HG02678 (cell line): ENCODE data around the gene SERPINI1.
"Not testable (repeated sequence)": the region's sequence is repeated elsewhere in the genome, so short reads cannot be mapped to it uniquely, and the experiment has no call there.

Experiments used
- ATAC-seq: cut with Tn5 transposase; IDR thresholded peaks from one replicate; pipeline ENCODE4 v1.9.1; 2021; ENCODE audit warnings: mild to moderate bottlenecking, moderate library complexity; ENCODE audit not compliant: unreplicated experiment

Gene SERPINI1

DNA sequence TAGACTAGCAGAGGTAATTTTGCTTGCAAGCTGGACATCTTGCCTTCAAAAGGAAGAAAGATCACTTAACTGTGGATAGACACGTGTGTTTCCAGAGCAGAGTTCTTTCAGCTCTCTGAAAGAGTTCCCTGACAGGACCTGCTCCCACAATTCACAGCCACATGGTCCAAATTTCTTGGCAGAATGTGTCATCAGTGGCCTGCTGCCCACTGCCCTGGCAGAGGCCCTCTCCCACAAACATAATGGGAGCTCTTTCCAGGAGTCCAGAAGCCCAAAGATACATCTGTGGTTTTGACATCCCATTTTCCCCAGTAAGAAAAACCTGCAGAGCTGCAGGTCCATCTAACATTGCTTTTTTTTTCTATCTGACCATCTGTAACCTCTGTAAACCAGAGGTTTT lies 48.3 kb downstream of the SERPINI1 start:
- ATAC-seq = no peak

DNA sequence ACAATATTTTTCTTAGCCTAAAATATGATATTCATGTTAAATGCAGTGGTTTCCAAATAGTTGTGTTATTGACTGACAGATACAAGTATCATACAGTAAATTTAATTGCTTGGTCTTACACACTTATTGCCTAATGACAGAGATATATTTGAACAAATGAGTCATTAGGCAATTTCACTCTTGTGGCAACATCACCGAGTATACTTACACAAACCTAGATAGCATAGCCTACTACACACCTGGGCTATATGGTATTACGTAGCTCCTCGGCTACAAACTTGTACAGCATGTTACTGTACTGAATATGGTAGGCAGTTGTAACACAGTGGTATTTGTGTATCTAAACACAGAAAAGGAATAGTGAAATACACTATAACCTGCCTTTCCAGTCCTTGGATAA lies 50.3 kb downstream of the SERPINI1 start:
- ATAC-seq = no peak

DNA sequence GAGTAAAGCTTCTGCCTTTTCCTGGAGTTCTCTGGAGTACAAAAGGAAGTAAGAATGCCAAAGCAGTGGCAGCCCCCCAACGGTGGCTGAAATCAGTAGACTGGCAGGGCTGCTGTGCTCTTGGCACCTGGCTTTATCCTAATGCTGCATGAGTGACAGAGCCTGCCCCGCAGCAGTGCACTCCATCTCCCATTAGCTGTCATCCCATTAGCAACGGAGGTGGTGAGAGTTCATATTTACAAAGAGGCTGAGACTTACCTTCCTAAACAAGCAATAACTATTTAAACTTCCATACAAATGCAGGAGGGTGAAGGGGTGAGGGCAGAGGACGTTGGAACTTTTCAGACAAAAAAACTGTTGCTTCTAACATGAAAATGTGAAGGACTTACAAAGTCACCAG lies 51.9 kb downstream of the SERPINI1 start:
- ATAC-seq = no peak

DNA sequence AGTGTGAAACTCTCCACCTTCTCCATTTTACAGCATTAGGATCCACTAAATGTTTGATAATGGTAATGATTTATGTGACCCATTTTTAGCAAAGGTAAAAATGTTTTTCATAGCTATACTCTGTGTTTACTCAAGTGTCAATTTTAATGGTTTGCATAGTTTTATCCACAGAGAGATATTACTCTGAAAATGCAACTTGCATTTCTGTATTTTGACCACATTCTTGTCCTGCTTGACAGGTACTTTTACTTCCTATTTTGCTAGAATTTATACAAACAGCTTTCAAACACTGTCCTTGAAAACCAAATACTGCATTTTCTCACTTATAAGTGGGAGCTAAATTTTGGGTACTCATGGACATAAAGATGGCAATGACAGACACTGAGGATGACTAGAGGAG lies 62.9 kb downstream of the SERPINI1 start:
- no peak for ATAC-seq

DNA sequence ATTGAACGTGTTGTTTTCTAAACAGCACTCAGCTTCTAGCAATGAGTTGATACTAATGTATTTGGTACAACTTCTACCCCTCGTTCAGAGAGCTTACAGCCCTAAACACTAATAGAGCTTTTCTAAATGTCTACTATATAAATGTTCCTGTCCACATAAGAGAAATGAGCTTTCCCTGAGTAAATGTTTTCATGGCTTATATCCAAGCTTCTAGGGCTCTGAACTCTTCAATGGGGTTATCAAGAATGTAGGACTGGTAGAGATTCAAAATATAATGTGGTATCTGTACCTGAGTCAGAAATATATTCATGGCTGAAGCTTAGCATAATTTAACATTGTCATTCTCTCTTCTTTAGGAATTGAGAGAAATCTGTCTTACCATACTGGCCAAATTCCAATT lies 73.4 kb downstream of the SERPINI1 start:
- no peak for ATAC-seq

DNA sequence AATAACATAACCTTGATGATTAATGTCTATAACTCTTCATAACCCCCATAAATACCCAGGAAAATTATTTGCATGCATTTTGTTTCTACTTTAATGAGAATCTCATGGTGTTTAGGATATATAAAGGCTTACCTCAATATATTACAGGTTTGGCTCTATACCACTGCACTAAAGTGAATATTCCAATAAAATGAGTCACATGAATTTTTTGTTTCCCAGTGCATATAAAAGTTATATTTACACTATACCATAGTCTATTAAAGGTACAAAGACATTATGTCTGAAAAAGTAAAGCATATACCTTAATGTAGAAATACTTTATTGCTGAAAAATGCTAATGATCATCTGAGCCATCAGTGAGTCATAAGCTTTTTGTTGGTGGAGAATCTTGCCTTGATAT lies 74.7 kb downstream of the SERPINI1 start:
- ATAC-seq = no peak

DNA sequence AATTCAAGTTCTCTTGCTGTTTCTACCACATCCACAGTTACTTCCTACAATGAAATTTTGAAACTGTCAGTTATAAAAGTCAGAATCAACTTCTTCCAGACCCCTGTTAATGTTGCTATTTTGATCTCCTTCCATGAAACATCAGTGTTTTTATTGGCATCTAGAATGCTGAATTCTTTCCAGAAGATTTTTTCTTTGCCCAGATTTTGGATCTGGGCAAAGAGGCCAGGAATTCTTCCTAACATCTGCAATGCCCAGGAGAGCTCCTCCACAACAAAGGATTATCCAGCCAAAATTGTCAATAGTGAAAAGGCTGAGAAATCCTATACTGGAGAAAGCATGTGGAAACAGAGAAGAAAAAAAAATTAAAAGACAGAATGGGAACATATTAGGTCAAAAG lies 75.5 kb downstream of the SERPINI1 start:
- no peak for ATAC-seq

DNA sequence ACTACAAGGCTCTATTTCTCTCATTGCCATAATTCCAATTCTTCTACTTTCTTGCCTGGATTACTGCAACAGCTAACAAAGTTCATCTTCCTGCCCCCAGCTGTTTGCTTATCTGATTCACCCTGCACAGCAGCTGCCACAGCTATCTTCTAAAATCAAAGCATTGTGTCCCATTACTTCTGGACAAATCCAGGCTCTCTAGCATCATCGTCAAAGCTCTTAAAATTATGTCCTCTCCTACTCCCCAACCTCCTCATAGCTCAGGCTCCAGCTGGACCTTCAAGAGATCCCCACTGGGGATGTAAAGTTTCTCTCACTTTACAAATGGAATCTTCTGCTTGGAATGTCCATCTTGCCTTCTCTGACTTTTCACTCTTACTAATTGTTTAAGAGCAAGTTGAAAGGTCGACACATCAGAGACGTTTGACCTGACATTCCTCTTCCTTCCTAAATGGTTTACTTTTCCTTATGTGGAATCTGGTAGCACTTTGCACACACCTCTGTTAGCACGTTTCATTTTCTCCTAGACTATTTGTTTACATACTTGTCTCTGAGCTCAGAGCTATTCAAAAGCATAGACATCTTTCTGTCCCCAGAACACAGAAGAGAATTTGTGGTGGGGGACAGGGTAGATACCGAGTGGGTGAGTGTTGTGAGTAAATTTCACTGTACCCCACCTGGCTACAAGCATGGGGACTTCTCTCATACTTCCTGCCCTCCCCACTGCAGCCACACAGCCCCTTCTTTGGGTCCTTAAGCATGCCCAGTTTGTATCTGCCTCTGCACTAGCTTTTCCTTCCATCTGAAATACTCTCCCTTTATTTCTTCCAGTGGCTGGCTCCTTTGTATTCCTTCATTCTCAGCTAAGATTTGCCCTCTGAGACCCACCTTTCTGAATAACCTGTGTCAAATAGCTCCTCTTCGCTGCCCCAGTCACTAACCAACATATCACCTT lies 77.9 kb downstream of the SERPINI1 start:
- ATAC-seq = no peak

DNA sequence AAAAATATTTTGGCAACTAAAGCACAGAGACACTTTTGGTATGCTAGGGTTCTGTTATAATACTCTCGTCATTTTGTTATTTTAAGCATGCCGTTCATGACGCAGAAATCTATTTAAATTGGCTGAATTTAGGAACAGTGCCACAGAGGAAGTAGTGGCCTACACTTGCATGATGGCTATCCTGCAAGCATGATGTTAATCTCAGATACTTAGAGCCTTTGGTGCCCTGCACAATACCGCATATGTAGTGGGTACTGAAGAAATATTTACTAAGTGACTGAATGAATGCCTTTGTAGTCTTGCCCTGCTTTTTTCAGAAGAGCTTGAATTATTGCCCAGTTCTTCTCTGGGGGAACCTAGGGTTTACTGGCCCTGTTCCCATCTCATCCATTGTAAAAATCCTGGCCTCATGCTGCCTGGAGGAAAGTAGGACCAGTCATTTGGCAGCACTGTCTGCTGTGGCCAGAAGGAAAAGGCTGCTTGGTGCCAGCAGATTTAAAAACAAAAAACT lies 79.0 kb downstream of the SERPINI1 start:
- ATAC-seq = no peak

DNA sequence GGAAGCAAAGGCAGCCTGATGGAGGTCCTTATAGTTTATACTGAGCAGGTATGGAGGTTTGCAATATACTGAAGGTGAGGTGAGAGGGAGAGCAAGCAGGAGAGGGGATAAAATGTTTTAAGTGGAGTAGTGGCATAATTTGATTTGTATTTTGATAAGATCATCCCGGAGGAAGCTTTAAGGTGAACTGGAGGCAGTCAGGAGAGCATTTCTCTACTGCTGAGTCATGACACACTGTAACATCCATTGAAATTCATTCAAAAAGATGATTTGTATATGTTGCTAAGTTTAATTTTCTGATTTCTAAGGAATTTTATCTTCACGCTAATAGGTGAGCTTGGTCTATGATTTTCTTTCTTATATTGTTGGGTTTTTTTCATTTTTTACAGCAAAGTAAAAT lies 81.4 kb downstream of the SERPINI1 start:
- no peak for ATAC-seq

DNA sequence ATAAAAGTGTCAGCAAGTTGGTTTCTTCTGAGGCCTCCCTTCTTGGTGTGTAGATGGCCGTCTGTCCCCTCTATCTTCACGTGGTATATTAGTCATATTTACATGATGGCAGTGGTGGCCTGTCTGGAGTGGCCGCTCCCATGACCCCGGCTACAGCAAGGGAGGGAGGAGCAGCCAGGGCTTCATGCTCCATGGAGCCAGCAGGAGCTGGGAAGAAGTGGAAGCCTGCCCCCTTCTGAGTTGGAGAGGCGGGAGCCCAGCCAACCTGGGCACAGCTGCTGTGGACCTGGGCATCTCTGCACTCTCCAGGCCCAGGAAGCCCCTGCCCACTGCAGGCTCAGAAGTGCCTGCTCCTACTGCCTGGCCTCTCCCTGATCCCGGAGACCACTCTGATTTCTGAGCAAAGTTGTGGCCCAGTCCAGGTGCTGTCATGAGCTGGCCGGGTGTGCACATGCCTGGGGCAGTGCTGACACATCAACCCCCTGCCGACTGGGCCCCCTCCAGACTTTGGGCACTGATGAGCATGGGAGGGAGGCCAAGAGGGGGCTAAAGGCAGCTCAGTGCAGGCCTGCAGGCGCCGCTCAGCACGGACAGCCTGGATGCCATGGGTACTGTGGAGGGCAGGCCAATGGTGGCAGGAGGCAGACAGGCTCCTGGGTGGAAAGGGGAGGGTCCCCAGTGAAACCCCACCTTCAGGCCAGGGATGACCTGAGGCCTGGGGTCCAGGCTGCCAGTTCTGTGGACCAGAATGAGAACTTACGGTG lies 84.8 kb downstream of the SERPINI1 start:
- ATAC-seq = no peak

DNA sequence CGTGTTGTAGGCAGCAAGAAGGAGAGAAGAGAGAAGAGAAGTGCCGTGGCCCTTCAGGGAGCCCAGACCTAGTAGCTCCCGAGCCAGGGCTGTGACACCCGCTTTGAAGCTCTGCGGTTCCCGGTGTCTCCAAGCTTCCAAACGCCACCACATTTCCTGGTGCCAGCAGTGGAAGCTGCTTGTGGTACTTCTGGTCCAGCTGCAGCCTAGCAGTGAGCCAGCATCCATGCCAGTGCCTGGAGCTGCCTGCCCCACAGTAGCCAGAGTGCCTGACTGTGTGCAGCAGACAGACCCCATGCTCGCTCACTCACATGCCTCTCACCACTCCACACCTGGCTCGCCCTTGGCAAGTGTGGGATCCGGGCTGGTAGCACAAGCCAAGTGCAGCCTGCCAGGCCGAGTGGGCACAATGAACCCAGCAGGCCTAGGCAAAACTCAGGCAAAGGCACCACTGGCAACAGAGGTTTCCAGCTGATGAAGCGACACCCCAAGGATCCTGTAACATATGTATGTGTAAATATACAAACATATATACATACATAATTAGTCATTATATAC lies 85.8 kb downstream of the SERPINI1 start:
- no peak for ATAC-seq

DNA sequence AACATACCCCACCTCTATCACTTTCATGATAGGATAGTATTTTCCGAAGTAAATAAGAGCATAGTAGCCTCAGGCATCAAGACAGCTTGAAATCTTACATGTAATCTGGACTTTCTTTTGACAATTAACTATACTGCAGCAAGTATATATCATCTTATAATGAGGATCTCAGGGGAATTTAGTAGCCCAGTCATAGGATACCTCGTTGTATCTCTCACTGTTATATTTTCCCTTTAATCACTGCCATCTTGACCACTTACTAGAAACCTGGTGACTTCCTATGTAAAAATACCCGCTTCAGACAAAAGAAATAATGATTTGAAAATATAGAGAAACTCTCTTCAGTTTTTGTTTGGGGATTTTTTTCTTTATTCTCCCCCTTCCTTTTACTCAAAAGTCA lies 88.2 kb downstream of the SERPINI1 start:
- no peak for ATAC-seq

DNA sequence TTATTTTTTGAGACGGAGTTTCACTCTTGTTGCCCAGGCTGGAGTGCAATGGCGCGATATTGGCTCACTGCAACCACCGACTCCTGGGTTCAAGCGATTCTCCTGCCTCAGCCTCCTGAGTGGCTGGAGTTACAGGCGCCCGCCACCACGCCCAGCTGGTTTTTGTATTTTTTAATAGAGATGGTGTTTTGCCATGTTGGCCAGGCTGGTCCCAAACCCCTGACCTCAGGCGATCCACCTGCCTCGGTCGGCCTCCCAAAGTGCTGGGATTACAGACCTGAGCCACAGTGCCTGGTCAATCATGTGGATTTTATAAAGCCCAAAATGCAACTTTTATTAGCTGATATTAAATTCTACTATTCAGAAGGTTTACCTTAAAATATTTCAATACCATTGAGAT lies 92.1 kb downstream of the SERPINI1 start:
- ATAC-seq = not testable (repeated sequence)

DNA sequence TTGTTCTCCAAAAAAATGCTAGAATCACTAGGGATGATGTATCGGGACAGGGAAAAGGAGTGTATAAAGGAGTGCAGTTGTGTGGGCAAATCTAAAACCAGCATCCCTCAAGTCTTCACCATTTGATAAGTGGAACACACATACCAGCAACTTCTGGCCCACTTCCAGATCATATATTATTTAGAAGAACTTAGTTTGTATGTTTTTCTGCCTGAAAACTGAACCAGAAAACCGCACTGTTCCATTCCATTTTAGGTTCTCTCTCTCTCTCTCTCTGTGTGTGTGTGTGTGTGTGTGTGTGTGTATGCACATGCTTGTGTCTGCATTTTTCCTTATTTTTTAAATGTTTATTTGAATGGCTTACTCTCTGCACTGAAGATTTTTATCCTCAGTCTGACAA lies 93.5 kb downstream of the SERPINI1 start:
- ATAC-seq = no peak

DNA sequence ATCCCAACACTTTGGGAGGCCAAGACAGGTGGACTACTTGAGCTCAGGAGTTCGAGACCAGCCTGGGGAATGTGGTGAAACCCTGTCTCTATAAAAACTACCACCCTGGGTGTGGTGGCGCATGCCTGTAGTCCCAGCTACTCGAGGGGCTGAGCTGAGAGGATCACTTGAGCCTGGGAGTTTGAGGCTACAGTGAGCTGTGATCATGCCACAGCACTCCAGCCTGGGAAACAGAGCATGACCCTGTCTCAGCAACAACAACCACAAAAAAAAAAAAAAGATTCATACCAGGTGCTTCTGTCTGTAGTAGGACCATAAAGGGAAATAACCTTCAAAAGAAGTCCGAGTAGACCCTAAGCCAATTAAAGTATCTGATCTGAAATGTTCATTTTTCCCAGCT lies 94.5 kb downstream of the SERPINI1 start:
- ATAC-seq = no peak

DNA sequence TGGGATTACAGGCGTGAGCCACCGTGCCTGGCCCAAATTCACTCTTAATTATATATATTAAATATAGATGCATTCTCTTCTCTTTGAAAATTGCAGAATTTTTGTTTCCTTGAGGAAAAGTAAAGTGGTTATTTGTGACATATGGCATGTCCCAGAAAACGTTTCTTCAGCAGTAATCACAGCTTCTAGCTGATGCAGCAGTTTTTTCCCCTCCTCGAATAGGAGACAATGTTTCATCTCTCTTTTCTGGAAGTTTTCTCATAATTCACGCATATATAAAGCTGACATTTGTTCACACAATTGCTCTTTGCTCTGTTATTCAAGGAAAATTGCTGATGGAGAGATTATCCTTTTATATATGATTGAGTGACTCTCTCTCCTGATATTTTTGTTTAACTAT lies 99.8 kb downstream of the SERPINI1 start:
- ATAC-seq = no peak

DNA sequence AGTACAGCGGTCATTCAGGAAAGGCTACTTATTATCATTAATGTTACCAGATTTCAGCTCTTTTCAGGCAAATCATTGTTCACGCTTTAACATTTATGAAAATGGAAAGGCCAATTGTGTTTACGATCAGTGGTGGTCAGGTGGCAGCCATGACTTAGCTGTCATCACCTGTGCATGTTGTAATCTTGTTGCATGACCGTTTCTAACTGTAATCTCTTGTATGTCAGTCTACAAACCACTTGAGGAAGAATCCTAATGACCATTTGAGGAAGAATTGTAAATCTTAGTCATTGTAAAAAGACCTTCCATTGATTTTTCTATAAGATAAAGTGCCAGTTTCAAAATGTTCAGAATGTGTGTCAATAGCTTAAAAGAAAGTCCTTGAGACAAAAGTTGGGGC lies 100.4 kb downstream of the SERPINI1 start:
- ATAC-seq = no peak

DNA sequence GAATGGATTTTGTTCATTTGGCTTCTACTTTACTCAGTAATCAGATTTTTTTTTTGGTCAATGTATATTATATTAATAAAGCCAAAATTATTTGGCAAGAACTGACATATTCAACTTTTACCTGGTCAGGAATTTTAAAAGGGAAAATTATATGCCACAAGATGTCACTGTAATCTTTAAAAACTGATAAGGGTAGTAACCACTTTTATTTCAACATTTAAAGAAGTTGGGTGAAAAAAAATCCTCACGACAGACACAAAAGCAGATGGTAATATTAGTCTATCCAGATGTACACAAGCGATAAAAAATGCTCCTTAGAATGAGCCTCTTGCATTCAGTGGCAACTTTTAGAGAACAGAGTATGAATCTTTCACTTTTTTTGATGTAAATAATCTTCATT lies 101.9 kb downstream of the SERPINI1 start:
- ATAC-seq = no peak

DNA sequence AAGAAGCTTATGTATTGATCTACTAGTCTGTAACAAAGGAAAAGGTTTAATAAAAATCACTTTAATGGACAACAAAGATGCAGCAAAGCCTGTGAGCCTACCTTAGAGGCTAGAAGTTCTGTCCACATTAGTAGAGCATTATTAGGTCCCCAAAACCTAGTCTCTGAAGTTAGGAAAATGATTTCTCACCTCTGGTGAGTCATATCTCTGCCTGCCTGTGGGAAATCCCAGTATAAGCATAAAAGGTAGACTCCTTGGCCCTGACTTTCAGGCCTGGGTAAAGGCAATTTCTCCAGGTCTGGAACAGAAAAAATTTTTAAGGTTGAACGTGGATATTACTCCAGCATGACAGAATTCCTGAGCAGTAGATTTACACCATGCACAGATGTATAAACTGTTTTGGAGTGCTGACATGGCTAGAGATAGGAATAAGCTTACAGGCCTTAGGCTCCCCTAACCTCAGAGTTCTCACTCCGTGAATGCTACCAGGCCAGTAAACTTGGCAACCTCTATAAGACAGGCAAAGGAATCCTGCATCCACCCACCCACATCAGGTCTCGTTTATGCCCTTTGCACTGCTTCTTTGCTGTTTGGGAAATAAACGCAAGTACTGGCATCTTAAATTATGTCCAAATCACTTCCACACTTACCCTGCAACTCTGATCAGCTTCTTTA lies 104.1 kb downstream of the SERPINI1 start:
- no peak for ATAC-seq

DNA sequence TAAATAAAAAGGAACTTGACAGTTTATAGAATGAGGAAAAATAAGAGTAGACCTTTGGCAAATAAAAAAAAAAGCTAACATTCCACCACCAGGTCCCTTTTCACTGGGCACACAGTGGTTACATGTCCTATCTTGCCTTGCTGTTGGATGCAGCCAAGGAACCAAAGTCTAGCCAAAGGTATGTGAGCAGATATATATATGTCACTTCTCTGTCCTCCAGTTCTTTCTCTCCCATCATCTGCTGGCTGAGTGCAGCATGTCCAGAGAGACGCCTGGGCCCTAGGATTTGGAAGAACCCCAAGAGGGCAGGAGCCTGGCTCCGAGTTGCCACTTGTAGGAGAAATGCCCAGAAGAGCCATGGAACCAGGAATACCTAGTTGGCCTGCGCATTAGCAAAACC lies 104.7 kb downstream of the SERPINI1 start:
- ATAC-seq = no peak
